Neural progenitor cell (in vitro differentiated cells): Measurements from ENCODE around the gene MAN1A2.

ENCODE experiments used
- EZH2 ChIP-seq: fragments of 200-600 bp; sonication (generic); IDR thresholded peaks from 2 replicates; pipeline ENCODE4 v1.6.1; 2017; ENCODE audit warnings: antibody characterized with exemption, mild to moderate bottlenecking, moderate library complexity
- EZH2phosphoT487 ChIP-seq: fragments of 200-600 bp; sonication (generic); IDR thresholded peaks from 2 replicates; pipeline ENCODE4 v1.6.1; 2017; ENCODE audit warnings: antibody characterized with exemption
- TF ChIP-seq, protein P1 (sequence below): fragments of 200-600 bp; sonication (generic); IDR thresholded peaks from 2 replicates; pipeline ENCODE4 v1.5.1; 2017; ENCODE audit warnings: antibody characterized with exemption, mild to moderate bottlenecking

- TF ChIP-seq, protein P1, sequence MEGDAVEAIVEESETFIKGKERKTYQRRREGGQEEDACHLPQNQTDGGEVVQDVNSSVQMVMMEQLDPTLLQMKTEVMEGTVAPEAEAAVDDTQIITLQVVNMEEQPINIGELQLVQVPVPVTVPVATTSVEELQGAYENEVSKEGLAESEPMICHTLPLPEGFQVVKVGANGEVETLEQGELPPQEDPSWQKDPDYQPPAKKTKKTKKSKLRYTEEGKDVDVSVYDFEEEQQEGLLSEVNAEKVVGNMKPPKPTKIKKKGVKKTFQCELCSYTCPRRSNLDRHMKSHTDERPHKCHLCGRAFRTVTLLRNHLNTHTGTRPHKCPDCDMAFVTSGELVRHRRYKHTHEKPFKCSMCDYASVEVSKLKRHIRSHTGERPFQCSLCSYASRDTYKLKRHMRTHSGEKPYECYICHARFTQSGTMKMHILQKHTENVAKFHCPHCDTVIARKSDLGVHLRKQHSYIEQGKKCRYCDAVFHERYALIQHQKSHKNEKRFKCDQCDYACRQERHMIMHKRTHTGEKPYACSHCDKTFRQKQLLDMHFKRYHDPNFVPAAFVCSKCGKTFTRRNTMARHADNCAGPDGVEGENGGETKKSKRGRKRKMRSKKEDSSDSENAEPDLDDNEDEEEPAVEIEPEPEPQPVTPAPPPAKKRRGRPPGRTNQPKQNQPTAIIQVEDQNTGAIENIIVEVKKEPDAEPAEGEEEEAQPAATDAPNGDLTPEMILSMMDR: no peak
- no peak for TF ChIP-seq EZH2phosphoT487
- TF ChIP-seq EZH2: no peak
Measured at GRCh38 chr1:117389284-117389683, 22.0 kb downstream of the MAN1A2 start.
